Kidney epithelial cell (primary cell): ENCODE data around the gene ERC2. TPM values are rescaled to one million over a fixed set of nuclear protein-coding genes. Genes with fewer than 3 reads are reported as not detected.
"Not testable (repeated sequence)": the region's sequence is repeated elsewhere in the genome, so short reads cannot be mapped to it uniquely, and the experiment has no call there.

ENCODE experiments used
- DNase-seq: peaks from one replicate; pipeline ENCODE4 v3.0.0-alpha.2; 2010; ENCODE audit warnings: low read depth
- H3K27me3 ChIP-seq: 2 replicates; pipeline ENCODE4 v1.6.0; 2011; ENCODE audit warnings: low read length; ENCODE audit not compliant: control insufficient read depth, insufficient read depth
- H3K36me3 ChIP-seq: 2 replicates; pipeline ENCODE4 v1.5.1; 2011; ENCODE audit warnings: low read length; ENCODE audit not compliant: control insufficient read depth, insufficient read depth
- H3K4me3 ChIP-seq: 2 replicates; pipeline ENCODE4 v1.5.1; 2011; ENCODE audit warnings: low read depth, mild to moderate bottlenecking, control low read depth, low read length
- total RNA-seq: library from RNA; depleted of rRNA; stranded (reverse); fragments of >200 nt; gene quantifications from 2 replicates; pipeline ENCODE4 v1.2.3, GENCODE V29; 2015
- TF ChIP-seq, protein P1 (sequence below): IDR thresholded peaks from 2 replicates; pipeline ENCODE4 v1.5.1; 2011; ENCODE audit warnings: mild to moderate bottlenecking, moderate library complexity, low read length, control low read depth, inconsistent platforms; ENCODE audit not compliant: insufficient read depth, poor library complexity, severe bottlenecking

Gene ERC2
- total RNA-seq, 1 donor from 2014 or later = 17.0 TPM

GRCh38 chr3:56081246-56081645 lies 387.0 kb downstream of the ERC2 start:
- TF ChIP-seq, protein P1, sequence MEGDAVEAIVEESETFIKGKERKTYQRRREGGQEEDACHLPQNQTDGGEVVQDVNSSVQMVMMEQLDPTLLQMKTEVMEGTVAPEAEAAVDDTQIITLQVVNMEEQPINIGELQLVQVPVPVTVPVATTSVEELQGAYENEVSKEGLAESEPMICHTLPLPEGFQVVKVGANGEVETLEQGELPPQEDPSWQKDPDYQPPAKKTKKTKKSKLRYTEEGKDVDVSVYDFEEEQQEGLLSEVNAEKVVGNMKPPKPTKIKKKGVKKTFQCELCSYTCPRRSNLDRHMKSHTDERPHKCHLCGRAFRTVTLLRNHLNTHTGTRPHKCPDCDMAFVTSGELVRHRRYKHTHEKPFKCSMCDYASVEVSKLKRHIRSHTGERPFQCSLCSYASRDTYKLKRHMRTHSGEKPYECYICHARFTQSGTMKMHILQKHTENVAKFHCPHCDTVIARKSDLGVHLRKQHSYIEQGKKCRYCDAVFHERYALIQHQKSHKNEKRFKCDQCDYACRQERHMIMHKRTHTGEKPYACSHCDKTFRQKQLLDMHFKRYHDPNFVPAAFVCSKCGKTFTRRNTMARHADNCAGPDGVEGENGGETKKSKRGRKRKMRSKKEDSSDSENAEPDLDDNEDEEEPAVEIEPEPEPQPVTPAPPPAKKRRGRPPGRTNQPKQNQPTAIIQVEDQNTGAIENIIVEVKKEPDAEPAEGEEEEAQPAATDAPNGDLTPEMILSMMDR = no peak
- no peaks in the 10 kb centered on the region for H3K27me3 ChIP-seq
- no peak for DNase-seq
- no peaks in the 10 kb centered on the region for H3K36me3 ChIP-seq
- H3K4me3 ChIP-seq = no peak overlapping the region

DNA sequence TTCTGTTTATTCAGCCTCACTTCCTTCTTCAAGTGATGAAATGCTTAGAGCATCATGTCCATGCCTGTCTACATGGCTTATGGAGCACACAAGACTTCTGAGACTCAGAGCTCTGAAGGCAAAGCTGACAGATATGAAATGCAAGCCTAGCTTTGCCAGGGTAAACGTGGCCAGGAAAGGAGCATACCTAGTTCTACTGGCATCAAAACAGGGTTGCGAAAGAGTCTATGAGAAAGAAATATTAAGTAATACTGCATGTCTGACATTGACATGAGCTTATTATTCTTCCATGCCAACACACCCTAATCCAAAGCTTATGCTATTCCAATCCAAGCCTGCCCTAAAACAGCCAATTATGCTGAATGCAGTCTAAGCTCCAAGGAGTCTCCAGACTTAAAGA lies 391.5 kb downstream of the ERC2 start:
- TF ChIP-seq, protein P1 = no peak
- H3K36me3 ChIP-seq = no peaks in the 10 kb centered on the region
- no peak for DNase-seq
- H3K4me3 ChIP-seq = no peak overlapping the region
- H3K27me3 ChIP-seq = no peaks in the 10 kb centered on the region

DNA sequence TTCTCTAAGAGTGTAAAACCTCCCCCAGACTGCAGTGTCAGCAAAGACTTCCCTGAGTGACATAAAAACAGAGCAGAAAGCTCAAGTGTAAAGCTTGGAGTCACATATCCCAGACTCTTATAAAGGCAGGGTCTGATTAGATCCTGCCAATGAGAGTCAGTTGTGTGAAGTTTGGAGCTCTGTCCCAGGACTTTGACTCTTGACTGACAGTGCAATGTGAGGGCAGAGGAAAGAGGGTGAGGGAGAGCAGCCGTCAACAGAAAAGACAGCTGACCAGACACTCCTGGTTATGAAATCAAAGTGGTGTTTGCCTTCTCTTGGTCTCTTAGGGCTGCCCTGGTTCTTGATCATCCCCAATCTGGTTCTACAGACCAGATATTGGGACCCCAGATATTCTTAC lies 393.2 kb downstream of the ERC2 start:
- TF ChIP-seq, protein P1 = no peak
- Histone ChIP-seq H3K36me3 (no peaks in the 10 kb centered on the region), H3K27me3 (no peaks in the 10 kb centered on the region), H3K4me3 (no peak overlapping the region)
- DNase-seq = no peak

DNA sequence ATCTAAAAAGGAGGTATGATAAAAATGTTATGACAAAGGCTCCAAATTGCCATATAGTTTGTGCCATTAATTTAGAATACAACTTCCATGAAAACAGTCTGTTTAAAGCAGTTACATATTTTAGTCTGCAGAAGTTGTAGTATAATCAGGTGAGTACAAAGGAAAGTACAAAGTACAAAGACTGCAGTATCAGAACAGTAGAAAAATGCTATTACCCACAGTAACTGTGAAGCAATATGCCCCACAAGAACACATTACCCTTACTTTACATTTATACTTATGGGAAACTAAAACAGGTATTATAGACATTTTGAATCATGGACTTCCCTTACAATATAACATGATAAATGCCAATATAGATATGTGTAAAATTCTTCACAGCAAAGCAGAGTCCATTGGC lies 398.5 kb downstream of the ERC2 start:
- Histone ChIP-seq H3K36me3 (no peaks in the 10 kb centered on the region), H3K4me3 (no peak overlapping the region), H3K27me3 (no peaks in the 10 kb centered on the region)
- TF ChIP-seq, protein P1 = no peak
- no peak for DNase-seq

- H3K27me3 ChIP-seq, H3K36me3 ChIP-seq, H3K4me3 ChIP-seq, DNase-seq: not testable (repeated sequence)
Observed at GRCh38 chr3:56066405-56066804, 401.9 kb downstream of the ERC2 start.

DNA sequence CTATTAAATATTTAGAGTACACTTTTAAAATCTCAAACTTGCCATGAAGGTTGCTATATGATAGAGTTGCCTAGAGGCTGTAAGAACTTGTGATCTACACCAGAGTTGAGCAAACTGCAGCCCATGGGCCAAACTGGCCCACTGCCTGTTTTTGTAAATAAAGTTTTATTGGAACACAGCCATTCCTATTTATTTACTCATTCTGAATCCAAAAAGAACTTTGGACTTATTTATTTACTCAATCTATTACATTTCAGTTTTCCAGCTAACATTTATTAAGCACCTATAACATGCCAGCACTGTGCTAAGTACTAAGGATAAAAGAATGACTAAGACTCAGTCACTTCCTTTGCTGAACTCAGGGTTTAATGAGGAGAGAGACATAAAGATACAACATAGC lies 403.6 kb downstream of the ERC2 start:
- Histone ChIP-seq H3K36me3 (no peaks in the 10 kb centered on the region), H3K27me3 (no peaks in the 10 kb centered on the region), H3K4me3 (no peak overlapping the region)
- TF ChIP-seq, protein P1 = no peak
- no peak for DNase-seq

- no peak for DNase-seq
- TF ChIP-seq, protein P1 = no peak
Observed at GRCh38 chr3:56061279-56061626, 407.0 kb downstream of the ERC2 start.

More at GRCh38 chr3:56061279-56061626, 407.0 kb downstream of the ERC2 start:
- Histone ChIP-seq H3K36me3 (no peaks in the 10 kb centered on the region), H3K4me3 (no peak overlapping the region), H3K27me3 (no peaks in the 10 kb centered on the region)
